DMS 273 treated with DMSO at 0.1 percent for 48 hours (cell line): ENCODE measurements around the gene NOL4L.
"Not testable (repeated sequence)": the region's sequence is repeated elsewhere in the genome, so short reads cannot be mapped to it uniquely, and the experiment has no call there.

Experiments
- DNase-seq: peaks from one replicate; lab custom pipeline; 2025; lab: John Stamatoyannopoulos, UW

Gene NOL4L

GRCh38 chr20:32596681-32597252, 11.6 kb upstream of the NOL4L start:
- DNase-seq, result no peak

GRCh38 chr20:32595143-32595542, 10.0 kb upstream of the NOL4L start:
- DNase-seq, result no peak

- not testable (repeated sequence) for DNase-seq
Measured at GRCh38 chr20:32594669-32595068, 9.5 kb upstream of the NOL4L start.

- no peak for DNase-seq
Measured at GRCh38 chr20:32594204-32594603, 9.1 kb upstream of the NOL4L start.

- DNase-seq, result not testable (repeated sequence)
Measured at GRCh38 chr20:32592616-32593015, 7.5 kb upstream of the NOL4L start.

GRCh38 chr20:32592022-32592421, 6.9 kb upstream of the NOL4L start:
- no peak for DNase-seq

- no peak for DNase-seq
Measured at GRCh38 chr20:32589769-32590168, 4.6 kb upstream of the NOL4L start.

- DNase-seq, result no peak
Measured at GRCh38 chr20:32589256-32589655, 4.1 kb upstream of the NOL4L start.

GRCh38 chr20:32588040-32588439, 2.9 kb upstream of the NOL4L start:
- no peak for DNase-seq

GRCh38 chr20:32586291-32586690, 1.2 kb upstream of the NOL4L start:
- DNase-seq, result no peak

- DNase-seq, result no peak
Measured at GRCh38 chr20:32585586-32586127, 524 bp upstream of the NOL4L start.

GRCh38 chr20:32583581-32584070, 1.5 kb downstream of the NOL4L start:
- no peak for DNase-seq

GRCh38 chr20:32582659-32583580, 2.2 kb downstream of the NOL4L start:
- DNase-seq, result no peak

- DNase-seq, result no peak
Measured at GRCh38 chr20:32581839-32582658, 3.1 kb downstream of the NOL4L start.

GRCh38 chr20:32580970-32581838, 3.9 kb downstream of the NOL4L start:
- no peak for DNase-seq

- DNase-seq, result no peak
Measured at GRCh38 chr20:32580219-32580969, 4.7 kb downstream of the NOL4L start.

- no peak for DNase-seq
Measured at GRCh38 chr20:32578840-32579390, 6.2 kb downstream of the NOL4L start.

GRCh38 chr20:32578062-32578461, 7.1 kb downstream of the NOL4L start:
- DNase-seq, result not testable (repeated sequence)

GRCh38 chr20:32577657-32578056, 7.5 kb downstream of the NOL4L start:
- DNase-seq, result no peak

GRCh38 chr20:32577023-32577422, 8.1 kb downstream of the NOL4L start:
- DNase-seq, result no peak
